Measurements from ENCODE around the gene VSIR. TPM values are rescaled to one million over a fixed set of nuclear protein-coding genes. Genes with fewer than 3 reads are reported as not detected.
A peak's percentile ranks its signal among the peaks of the same experiment; 100 is the strongest.

Gene VSIR
- total RNA-seq, 1 experiment from 2014 or later: 11.7 TPM

DNA sequence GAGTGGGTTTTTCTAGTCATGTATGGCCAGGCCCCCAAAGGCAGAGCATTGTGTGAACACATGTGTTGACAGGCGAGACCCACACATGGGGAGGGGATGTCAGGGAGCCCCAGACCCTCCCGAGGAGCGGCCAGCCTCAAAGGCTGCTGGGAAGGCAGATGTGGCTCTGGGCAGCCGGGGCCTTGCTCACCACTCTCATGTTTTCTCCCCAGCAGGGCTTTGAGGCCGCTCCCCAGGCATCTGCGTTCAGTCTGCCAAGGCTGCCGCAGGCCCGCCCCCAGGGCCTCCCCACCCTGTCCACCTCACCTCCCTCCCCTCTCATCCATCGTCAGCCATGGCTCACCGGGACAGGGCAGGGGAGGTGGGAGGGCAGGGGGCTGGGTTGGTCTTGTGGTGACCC is 16.6 kb upstream of the VSIR start:
- in situ Hi-C loops (cut with HindIII; ENCODE audit: low pct_unique_long_range_greater_than_20kb, low sequenced_read_pairs): no loop called here
- no peak for DNase-seq (ENCODE audit: low read depth)

GRCh38 chr10:71788954-71789353 is 15.6 kb upstream of the VSIR start:
- in situ Hi-C loops (cut with HindIII; ENCODE audit: low pct_unique_long_range_greater_than_20kb, low sequenced_read_pairs): no loop called here
- no peak for DNase-seq (ENCODE audit: low read depth)

DNA sequence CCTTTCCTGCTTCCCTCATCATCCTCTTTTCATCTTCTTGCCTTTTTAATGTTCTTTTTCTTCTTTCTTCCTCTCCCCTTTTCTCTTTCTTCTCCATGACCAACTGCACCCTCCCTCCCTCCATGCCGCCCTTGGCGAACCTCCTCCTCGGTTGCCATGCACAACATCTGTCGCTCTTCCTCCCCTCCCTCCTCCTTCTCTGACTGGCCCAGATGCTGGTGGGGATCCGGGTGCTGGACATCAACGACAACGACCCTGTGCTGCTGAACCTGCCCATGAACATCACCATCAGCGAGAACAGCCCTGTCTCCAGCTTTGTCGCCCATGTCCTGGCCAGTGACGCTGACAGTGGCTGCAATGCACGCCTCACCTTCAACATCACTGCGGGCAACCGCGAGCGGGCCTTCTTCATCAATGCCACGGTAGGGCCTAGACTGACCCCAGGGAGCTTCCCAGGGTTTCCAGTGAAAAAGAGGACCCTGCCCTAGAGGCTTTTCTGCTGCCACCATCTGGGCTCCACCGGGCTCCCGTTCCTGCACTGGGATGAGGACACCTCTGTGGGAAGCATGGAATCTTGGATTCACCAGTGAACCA is 11.5 kb upstream of the VSIR start:
- in situ Hi-C loops (cut with HindIII; ENCODE audit: low pct_unique_long_range_greater_than_20kb, low sequenced_read_pairs): no loop called here
- no peak for DNase-seq (ENCODE audit: low read depth)

GRCh38 chr10:71783917-71784678 is 10.8 kb upstream of the VSIR start:
- in situ Hi-C loops (cut with HindIII; ENCODE audit: low pct_unique_long_range_greater_than_20kb, low sequenced_read_pairs): no loop called here
- no peak for DNase-seq (ENCODE audit: low read depth)

GRCh38 chr10:71782917-71783490 is 9.7 kb upstream of the VSIR start:
- in situ Hi-C loops (cut with HindIII; ENCODE audit: low pct_unique_long_range_greater_than_20kb, low sequenced_read_pairs): no loop called here
- DNase-seq (ENCODE audit: low read depth): no peak

GRCh38 chr10:71782221-71782916 is 9.0 kb upstream of the VSIR start:
- in situ Hi-C loops (cut with HindIII; ENCODE audit: low pct_unique_long_range_greater_than_20kb, low sequenced_read_pairs): no loop called here
- no peak for DNase-seq (ENCODE audit: low read depth)

- DNase-seq (ENCODE audit: low read depth): no peak
- in situ Hi-C loops (cut with HindIII; ENCODE audit: low pct_unique_long_range_greater_than_20kb, low sequenced_read_pairs): no loop called here
Measured at GRCh38 chr10:71780719-71781118, 7.4 kb upstream of the VSIR start.

DNA sequence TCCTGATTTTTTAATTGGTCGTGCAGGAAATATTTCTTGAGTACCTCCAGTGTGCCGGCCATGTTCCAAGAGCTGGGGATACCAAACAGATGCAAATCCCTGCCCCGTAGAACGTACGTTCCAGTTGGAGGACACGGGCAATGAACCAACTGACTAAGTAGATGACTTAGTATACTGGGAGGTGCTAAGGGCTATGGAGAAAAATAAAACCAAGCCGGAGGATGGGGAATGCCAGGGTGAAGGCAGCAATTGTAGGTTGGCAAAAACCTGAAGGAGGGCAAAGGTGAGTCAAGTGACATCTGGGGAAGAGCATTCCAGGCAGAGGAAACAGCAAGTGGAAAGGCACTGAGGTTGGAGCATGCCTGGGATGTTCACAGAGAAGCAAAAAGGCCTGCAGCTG is 6.8 kb upstream of the VSIR start:
- in situ Hi-C loops (cut with HindIII; ENCODE audit: low pct_unique_long_range_greater_than_20kb, low sequenced_read_pairs): no loop called here
- DNase-seq (ENCODE audit: low read depth): peak; percentile 35

DNA sequence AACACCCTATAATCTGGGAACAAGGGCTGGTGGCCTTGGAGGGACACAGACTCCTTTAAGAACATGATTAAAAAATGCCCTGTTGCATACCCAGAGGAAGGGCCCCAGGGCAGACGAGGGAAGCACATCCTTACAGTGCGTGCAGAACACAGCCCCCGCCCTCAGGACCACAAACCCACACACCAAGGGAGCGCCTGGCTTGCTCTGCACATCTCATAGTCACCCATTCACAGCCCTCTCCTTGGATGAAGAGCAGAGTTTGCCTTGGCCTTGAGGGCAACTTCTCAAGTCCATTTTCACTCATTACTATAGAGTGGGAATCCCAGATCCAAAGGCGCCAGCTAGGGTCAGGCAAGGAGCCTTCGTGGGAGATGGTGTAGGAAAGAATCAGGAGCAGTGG is 6.3 kb upstream of the VSIR start:
- in situ Hi-C loops (cut with HindIII; ENCODE audit: low pct_unique_long_range_greater_than_20kb, low sequenced_read_pairs): no loop called here
- no peak for DNase-seq (ENCODE audit: low read depth)

GRCh38 chr10:71778071-71778825 is 4.9 kb upstream of the VSIR start:
- DNase-seq (ENCODE audit: low read depth): no peak
- in situ Hi-C loops (cut with HindIII; ENCODE audit: low pct_unique_long_range_greater_than_20kb, low sequenced_read_pairs): no loop called here

DNA sequence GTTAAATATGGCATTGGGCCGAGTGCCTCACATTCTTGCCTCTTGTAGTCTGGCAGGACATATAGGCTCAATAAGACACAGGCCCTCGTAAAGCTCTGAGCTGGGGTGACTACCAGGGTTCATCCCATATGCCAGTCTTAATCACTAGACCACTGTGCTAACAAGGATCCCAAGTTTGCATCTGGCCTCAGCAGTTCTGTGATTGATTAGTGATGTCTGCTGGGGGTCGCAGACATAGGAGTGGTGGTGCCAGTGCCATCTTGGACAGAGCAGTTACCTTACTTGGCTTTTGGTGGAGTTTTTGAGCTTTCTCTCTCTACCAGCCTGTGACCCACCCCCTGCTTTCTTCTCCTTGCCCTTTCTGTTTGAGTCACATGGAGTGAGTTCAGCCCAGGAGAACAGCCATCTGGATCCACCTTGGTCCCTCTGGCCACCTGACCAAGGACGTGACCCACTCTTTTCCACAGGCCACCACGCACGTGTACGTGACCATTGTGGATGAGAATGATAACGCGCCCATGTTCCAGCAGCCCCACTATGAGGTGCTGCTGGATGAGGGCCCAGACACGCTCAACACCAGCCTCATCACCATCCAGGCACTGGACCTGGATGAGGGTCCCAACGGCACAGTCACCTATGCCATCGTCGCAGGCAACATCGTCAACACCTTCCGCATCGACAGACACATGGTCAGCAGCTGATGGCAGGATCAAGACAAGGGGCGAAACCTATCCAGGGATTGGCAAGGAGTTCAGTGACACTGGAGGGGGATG is 4.1 kb upstream of the VSIR start:
- DNase-seq (ENCODE audit: low read depth): no peak
- in situ Hi-C loops (cut with HindIII; ENCODE audit: low pct_unique_long_range_greater_than_20kb, low sequenced_read_pairs): no loop called here

GRCh38 chr10:71776481-71776925 is 3.2 kb upstream of the VSIR start:
- in situ Hi-C loops (cut with HindIII; ENCODE audit: low pct_unique_long_range_greater_than_20kb, low sequenced_read_pairs): no loop called here
- no peak for DNase-seq (ENCODE audit: low read depth)

GRCh38 chr10:71774916-71775702 is 1.8 kb upstream of the VSIR start:
- in situ Hi-C loops (cut with HindIII; ENCODE audit: low pct_unique_long_range_greater_than_20kb, low sequenced_read_pairs): no loop called here
- DNase-seq (ENCODE audit: low read depth): no peak

GRCh38 chr10:71772832-71773220 is 494 bp downstream of the VSIR start:
- no peak for DNase-seq (ENCODE audit: low read depth)

GRCh38 chr10:71771821-71772617 is 1.3 kb downstream of the VSIR start:
- peak; percentile 74 for DNase-seq (ENCODE audit: low read depth)
- in situ Hi-C loops (cut with HindIII; ENCODE audit: low pct_unique_long_range_greater_than_20kb, low sequenced_read_pairs): no loop called here

More at GRCh38 chr10:71772832-71773220, 494 bp downstream of the VSIR start:
- in situ Hi-C loops (cut with HindIII; ENCODE audit: low pct_unique_long_range_greater_than_20kb, low sequenced_read_pairs): no loop called here

- in situ Hi-C loops (cut with HindIII; ENCODE audit: low pct_unique_long_range_greater_than_20kb, low sequenced_read_pairs): no loop called here
- DNase-seq (ENCODE audit: low read depth): no peak
Measured at GRCh38 chr10:71771204-71771603, 2.1 kb downstream of the VSIR start.

Measured in Caki2 (cell line).